Testis (tissue), 3 donors: Measurements from ENCODE around the gene LST1. TPM values are rescaled to one million over a fixed set of nuclear protein-coding genes. Genes with fewer than 3 reads are reported as not detected.

Experiments
- DNase-seq: peaks from one replicate; pipeline ENCODE4 v3.0.0-alpha.2; 2019
- H3K27ac ChIP-seq, 2 donors: fragments of 200-600 bp; sonication (generic); one replicate each; pipeline ENCODE4 v1.5.1; 2019
- H3K27me3 ChIP-seq: fragments of 200-600 bp; sonication (generic); one replicate; pipeline ENCODE4 v1.5.1; 2019
- H3K36me3 ChIP-seq: fragments of 200-600 bp; sonication (generic); one replicate; pipeline ENCODE4 v1.5.1; 2017; ENCODE audit warnings: low read depth; ENCODE audit errors: missing control alignments
- H3K4me1 ChIP-seq: fragments of 200-600 bp; sonication (generic); one replicate; pipeline ENCODE4 v1.5.1; 2019
- H3K4me3 ChIP-seq, 2 donors: fragments of 200-600 bp; sonication (generic); one replicate each; pipeline ENCODE4 v1.5.1; 2017 to 2019
- H3K9me3 ChIP-seq: fragments of 200-600 bp; sonication (generic); one replicate; pipeline ENCODE4 v1.5.1; 2017
- CTCF ChIP-seq, 3 experiments: fragments of 450-650 bp in 2 of 3; fragments of 200-600 bp in 1 of 3; sonication (generic) in 1 of 3; IDR thresholded peaks; one replicate each; pipeline ENCODE4 v1.5.1; 2016 to 2019; ENCODE audit warnings: antibody characterized with exemption in 3 of 3, mild to moderate bottlenecking in 2 of 3, moderate library complexity in 1 of 3
- POLR2A ChIP-seq: fragments of 450-650 bp; IDR thresholded peaks from one replicate; pipeline ENCODE4 v1.6.1; 2017; ENCODE audit warnings: antibody characterized with exemption, mild to moderate bottlenecking, moderate library complexity
- WGBS, 2 donors: methylation state at CpG; one replicate each; pipeline ENCODE4 v1.1.5; 2018; 5-methylcytosine and 5-hydroxymethylcytosine counted together
- intact Hi-C: fragments of 100-400 bp; cut with DNase I; formaldehyde crosslinking; loops from one replicate; pipeline ENCODE4 v1.15.1; 2023; ENCODE audit warnings: low total_unique reads
- polyA plus RNA-seq: library from polyadenylated mRNA; stranded (reverse); fragments of 350-450 nt; fragmentation: Illumina TruSeq; extraction: RNeasy Lipid Tissue Mini Kit (QIAGEN cat#74804); gene quantifications from one replicate; pipeline ENCODE4 v1.2.3, GENCODE V29; 2014; ENCODE audit warnings: low read depth, low replicate concordance; ENCODE audit not compliant: insufficient read depth
- total RNA-seq, 2 donors: library from RNA; depleted of rRNA; stranded (reverse); fragments of >200 nt; gene quantifications; one replicate each; pipeline ENCODE4 v1.2.3, GENCODE V29; 2016

The LST1 gene
- total and polyA plus RNA-seq, 3 donors from 2014 or later = 0.71 to 13.0 (median 1.2) TPM

- intact Hi-C loops = no loop called here
- DNase-seq = no peak
- no peak overlapping the region for H3K4me3 ChIP-seq
These were observed 44.3 kb downstream of the LST1 start for GRCh38 chr6:31630177-31630934.

GRCh38 chr6:31631209-31631608 lies 45.1 kb downstream of the LST1 start:
- peaks cover 3% of the 10 kb centered on the region for H3K36me3 ChIP-seq
- WGBS, 2 donors = 75 to 91% methylated on average over 2 to 16 of the region's 16 CpGs
- intact Hi-C loops = no loop called here
- H3K27ac ChIP-seq = no peak overlapping the region
- no peak overlapping the region for H3K4me3 ChIP-seq
- H3K27me3 ChIP-seq = no peaks in the 10 kb centered on the region
- H3K9me3 ChIP-seq = no peaks in the 10 kb centered on the region
- DNase-seq = no peak
- no peak for TF ChIP-seq POLR2A
- no peak for TF ChIP-seq CTCF (IDR thresholded peaks at IDR 0.05)
- peaks cover 4% of the 10 kb centered on the region for H3K4me1 ChIP-seq

More at GRCh38 chr6:31630177-31630934, 44.3 kb downstream of the LST1 start:
- no peaks in the 10 kb centered on the region for H3K9me3 ChIP-seq
- H3K36me3 ChIP-seq = peaks cover 3% of the 10 kb centered on the region
- no peak overlapping the region for H3K27ac ChIP-seq
- 90% methylated on average over 23 to 25 of the region's 25 CpGs for WGBS, 2 donors
- H3K27me3 ChIP-seq = no peaks in the 10 kb centered on the region
- peaks cover 4% of the 10 kb centered on the region for H3K4me1 ChIP-seq
- TF ChIP-seq POLR2A (no peak), CTCF (IDR thresholded peaks at IDR 0.05) (no peak)

GRCh38 chr6:31631681-31632278 lies 45.7 kb downstream of the LST1 start:
- intact Hi-C loops = no loop called here
- Histone ChIP-seq H3K36me3 (peaks cover 3% of the 10 kb centered on the region), H3K4me3 (no peak overlapping the region), H3K9me3 (no peaks in the 10 kb centered on the region), H3K27ac (no peak overlapping the region), H3K27me3 (no peaks in the 10 kb centered on the region), H3K4me1 (peaks cover 4% of the 10 kb centered on the region)
- no peak for DNase-seq
- 83 to 84% methylated on average over 16 to 31 of the region's 32 CpGs for WGBS, 2 donors
- no peak for TF ChIP-seq CTCF (IDR thresholded peaks at IDR 0.05)
- TF ChIP-seq POLR2A = no peak

GRCh38 chr6:31632279-31632946 lies 46.3 kb downstream of the LST1 start:
- peaks cover 4% of the 10 kb centered on the region for H3K4me1 ChIP-seq
- H3K36me3 ChIP-seq = peaks cover 3% of the 10 kb centered on the region
- DNase-seq = no peak
- 82 to 91% methylated on average over 19 to 26 of the region's 26 CpGs for WGBS, 2 donors
- intact Hi-C loops = no loop called here
- H3K9me3 ChIP-seq = no peaks in the 10 kb centered on the region
- no peak overlapping the region for H3K4me3 ChIP-seq
- no peaks in the 10 kb centered on the region for H3K27me3 ChIP-seq
- no peak for TF ChIP-seq POLR2A
- TF ChIP-seq CTCF (IDR thresholded peaks at IDR 0.05) = no peak
- peak overlapping the region in 1 of 2 donors; percentile 25 for H3K27ac ChIP-seq
